Measurements from ENCODE around the gene DNAJC18.
"Not testable (repeated sequence)": the region's sequence is repeated elsewhere in the genome, so short reads cannot be mapped to it uniquely, and the experiment has no call there.

DNAJC18 gene

GRCh38 chr5:139410993-139411828, 28.1 kb downstream of the DNAJC18 start:
- Histone ChIP-seq H3K4me1 (ENCODE audit: control insufficient read depth, insufficient read depth, low read length) (no peaks in the 10 kb centered on the region), H3K27ac (ENCODE audit: low read depth, low read length) (no peak overlapping the region), H3K27me3 (ENCODE audit: control insufficient read depth, insufficient read depth, low read length) (no peaks in the 10 kb centered on the region), H3K36me3 (ENCODE audit: control insufficient read depth, insufficient read depth, low read length) (peaks cover 17% of the 10 kb centered on the region), H3K4me3 (ENCODE audit: low read depth, low read length) (no peak overlapping the region), H3K9me3 (ENCODE audit: control insufficient read depth, insufficient read depth, low read length) (no peaks in the 10 kb centered on the region), H3K9ac (ENCODE audit: low read depth, low read length) (no peak overlapping the region)

GRCh38 chr5:139410121-139410992, 29.0 kb downstream of the DNAJC18 start:
- Histone ChIP-seq H3K9ac (ENCODE audit: low read depth, low read length) (no peak overlapping the region), H3K27ac (ENCODE audit: low read depth, low read length) (no peak overlapping the region), H3K4me3 (ENCODE audit: low read depth, low read length) (no peak overlapping the region), H3K9me3 (ENCODE audit: control insufficient read depth, insufficient read depth, low read length) (no peaks in the 10 kb centered on the region), H3K36me3 (ENCODE audit: control insufficient read depth, insufficient read depth, low read length) (peaks cover 16% of the 10 kb centered on the region), H3K4me1 (ENCODE audit: control insufficient read depth, insufficient read depth, low read length) (no peaks in the 10 kb centered on the region), H3K27me3 (ENCODE audit: control insufficient read depth, insufficient read depth, low read length) (no peaks in the 10 kb centered on the region)

GRCh38 chr5:139409116-139409515, 30.2 kb downstream of the DNAJC18 start:
- H3K27me3 ChIP-seq (ENCODE audit: control insufficient read depth, insufficient read depth, low read length); H3K36me3 ChIP-seq (ENCODE audit: control insufficient read depth, insufficient read depth, low read length); H3K4me1 ChIP-seq (ENCODE audit: control insufficient read depth, insufficient read depth, low read length); H3K9ac ChIP-seq (ENCODE audit: low read depth, low read length); H3K27ac ChIP-seq (ENCODE audit: low read depth, low read length); H3K4me3 ChIP-seq (ENCODE audit: low read depth, low read length); H3K9me3 ChIP-seq (ENCODE audit: control insufficient read depth, insufficient read depth, low read length): not testable (repeated sequence)

GRCh38 chr5:139408191-139408590, 31.1 kb downstream of the DNAJC18 start:
- H3K4me3 ChIP-seq (ENCODE audit: low read depth, low read length): no peak overlapping the region
- peaks cover 2% of the 10 kb centered on the region for H3K36me3 ChIP-seq (ENCODE audit: control insufficient read depth, insufficient read depth, low read length)

GRCh38 chr5:139407517-139407916, 31.8 kb downstream of the DNAJC18 start:
- no peaks in the 10 kb centered on the region for H3K27me3 ChIP-seq (ENCODE audit: control insufficient read depth, insufficient read depth, low read length)
- H3K4me3 ChIP-seq (ENCODE audit: low read depth, low read length): no peak overlapping the region
- no peak overlapping the region for H3K9ac ChIP-seq (ENCODE audit: low read depth, low read length)
- H3K36me3 ChIP-seq (ENCODE audit: control insufficient read depth, insufficient read depth, low read length): peaks cover under 1% of the 10 kb centered on the region; the same call in 1 of the 2 replicates
- peaks cover 11% of the 10 kb centered on the region; the same call in 1 of the 2 replicates for H3K4me1 ChIP-seq (ENCODE audit: control insufficient read depth, insufficient read depth, low read length)
- H3K27ac ChIP-seq (ENCODE audit: low read depth, low read length): no peak overlapping the region
- H3K9me3 ChIP-seq (ENCODE audit: control insufficient read depth, insufficient read depth, low read length): no peaks in the 10 kb centered on the region

More at GRCh38 chr5:139408191-139408590, 31.1 kb downstream of the DNAJC18 start:
- no peak overlapping the region for H3K27ac ChIP-seq (ENCODE audit: low read depth, low read length)
- no peak overlapping the region for H3K9ac ChIP-seq (ENCODE audit: low read depth, low read length)
- peaks cover 9% of the 10 kb centered on the region; the same call in 1 of the 2 replicates for H3K4me1 ChIP-seq (ENCODE audit: control insufficient read depth, insufficient read depth, low read length)
- no peaks in the 10 kb centered on the region for H3K27me3 ChIP-seq (ENCODE audit: control insufficient read depth, insufficient read depth, low read length)
- no peaks in the 10 kb centered on the region for H3K9me3 ChIP-seq (ENCODE audit: control insufficient read depth, insufficient read depth, low read length)

GRCh38 chr5:139406963-139407362, 32.4 kb downstream of the DNAJC18 start:
- H3K4me1 ChIP-seq (ENCODE audit: control insufficient read depth, insufficient read depth, low read length): peaks cover 11% of the 10 kb centered on the region; the same call in 1 of the 2 replicates
- no peaks in the 10 kb centered on the region; the same call in 1 of the 2 replicates for H3K36me3 ChIP-seq (ENCODE audit: control insufficient read depth, insufficient read depth, low read length)
- H3K27me3 ChIP-seq (ENCODE audit: control insufficient read depth, insufficient read depth, low read length): no peaks in the 10 kb centered on the region
- no peak overlapping the region for H3K27ac ChIP-seq (ENCODE audit: low read depth, low read length)
- no peak overlapping the region for H3K9ac ChIP-seq (ENCODE audit: low read depth, low read length)
- H3K9me3 ChIP-seq (ENCODE audit: control insufficient read depth, insufficient read depth, low read length): no peaks in the 10 kb centered on the region
- no peak overlapping the region for H3K4me3 ChIP-seq (ENCODE audit: low read depth, low read length)

GRCh38 chr5:139404484-139404840, 34.9 kb downstream of the DNAJC18 start:
- Histone ChIP-seq H3K27ac (ENCODE audit: low read depth, low read length) (peak overlapping the region; percentile 99), H3K27me3 (ENCODE audit: control insufficient read depth, insufficient read depth, low read length) (no peaks in the 10 kb centered on the region), H3K4me3 (ENCODE audit: low read depth, low read length) (peak overlapping the region; percentile 76), H3K36me3 (ENCODE audit: control insufficient read depth, insufficient read depth, low read length) (peaks cover 11% of the 10 kb centered on the region; the same call in 1 of the 2 replicates), H3K9ac (ENCODE audit: low read depth, low read length) (peak overlapping the region; percentile 28; the same call in 1 of the 2 replicates), H3K4me1 (ENCODE audit: control insufficient read depth, insufficient read depth, low read length) (peaks cover 11% of the 10 kb centered on the region; the same call in 1 of the 2 replicates), H3K9me3 (ENCODE audit: control insufficient read depth, insufficient read depth, low read length) (no peaks in the 10 kb centered on the region)

- Histone ChIP-seq H3K36me3 (ENCODE audit: control insufficient read depth, insufficient read depth, low read length) (peaks cover 13% of the 10 kb centered on the region; the same call in 1 of the 2 replicates), H3K4me3 (ENCODE audit: low read depth, low read length) (peak within 1 kb of the TSS; percentile 76), H3K4me1 (ENCODE audit: control insufficient read depth, insufficient read depth, low read length) (peaks cover 11% of the 10 kb centered on the region; the same call in 1 of the 2 replicates), H3K9me3 (ENCODE audit: control insufficient read depth, insufficient read depth, low read length) (no peaks in the 10 kb centered on the region), H3K27ac (ENCODE audit: low read depth, low read length) (peak within 1 kb of the TSS; percentile 99), H3K9ac (ENCODE audit: low read depth, low read length) (peak within 1 kb of the TSS; percentile 83), H3K27me3 (ENCODE audit: control insufficient read depth, insufficient read depth, low read length) (no peaks in the 10 kb centered on the region)
Measured at GRCh38 chr5:139403787-139404483, 35.4 kb downstream of the DNAJC18 start, which contains the start of gene SPATA24. Gene SPATA24 (minus strand): TSS chr5:139404089. CDS start chr5:139404060, 29 bp downstream.

- Histone ChIP-seq H3K36me3 (ENCODE audit: control insufficient read depth, insufficient read depth, low read length) (peaks cover 13% of the 10 kb centered on the region; the same call in 1 of the 2 replicates), H3K4me3 (ENCODE audit: low read depth, low read length) (peak overlapping the region; percentile 76), H3K9me3 (ENCODE audit: control insufficient read depth, insufficient read depth, low read length) (no peaks in the 10 kb centered on the region), H3K27ac (ENCODE audit: low read depth, low read length) (peak overlapping the region; percentile 99), H3K27me3 (ENCODE audit: control insufficient read depth, insufficient read depth, low read length) (no peaks in the 10 kb centered on the region), H3K4me1 (ENCODE audit: control insufficient read depth, insufficient read depth, low read length) (peaks cover 11% of the 10 kb centered on the region; the same call in 1 of the 2 replicates), H3K9ac (ENCODE audit: low read depth, low read length) (peak overlapping the region; percentile 83)
Measured at GRCh38 chr5:139403418-139403786, 35.9 kb downstream of the DNAJC18 start.

GRCh38 chr5:139402561-139403158, 36.7 kb downstream of the DNAJC18 start:
- no peaks in the 10 kb centered on the region for H3K9me3 ChIP-seq (ENCODE audit: control insufficient read depth, insufficient read depth, low read length)
- peaks cover 11% of the 10 kb centered on the region; the same call in 1 of the 2 replicates for H3K4me1 ChIP-seq (ENCODE audit: control insufficient read depth, insufficient read depth, low read length)
- H3K9ac ChIP-seq (ENCODE audit: low read depth, low read length): no peak overlapping the region
- H3K4me3 ChIP-seq (ENCODE audit: low read depth, low read length): no peak overlapping the region
- no peaks in the 10 kb centered on the region for H3K27me3 ChIP-seq (ENCODE audit: control insufficient read depth, insufficient read depth, low read length)
- H3K27ac ChIP-seq (ENCODE audit: low read depth, low read length): no peak overlapping the region
- peaks cover 13% of the 10 kb centered on the region; the same call in 1 of the 2 replicates for H3K36me3 ChIP-seq (ENCODE audit: control insufficient read depth, insufficient read depth, low read length)

Data from HUES48 (cell line).